Measurements from ENCODE around the gene LPP.

LPP gene

DNA sequence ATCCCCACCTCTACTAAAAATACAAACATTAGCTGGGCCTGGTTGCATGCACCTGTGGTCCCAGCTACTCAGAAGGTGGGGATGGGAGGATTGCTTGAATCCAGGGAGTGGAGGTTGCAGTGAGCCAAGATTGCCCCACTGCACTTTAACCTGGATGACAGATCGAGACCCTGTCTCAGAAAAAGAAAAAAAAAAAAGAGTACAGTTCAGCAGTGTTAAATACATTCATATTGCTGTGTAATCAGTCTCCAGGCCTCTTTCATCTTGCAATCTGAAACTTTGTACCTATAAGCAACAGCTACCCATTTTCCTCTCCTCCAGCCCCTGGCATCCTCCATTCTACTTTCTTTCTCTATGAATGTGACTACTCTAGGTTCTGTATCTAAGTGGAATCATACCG is 61.2 kb downstream of the LPP start:
- no peak overlapping the region for H3K4me2 ChIP-seq (ENCODE audit: low read depth, low read length)
- H3K36me3 ChIP-seq (replicated peaks; ENCODE audit: insufficient read depth, low read length) = no peaks in the 10 kb centered on the region
- no peak overlapping the region for H2AFZ ChIP-seq (ENCODE audit: low read length)
- DNase-seq = no peak
- TF ChIP-seq, protein P1, sequence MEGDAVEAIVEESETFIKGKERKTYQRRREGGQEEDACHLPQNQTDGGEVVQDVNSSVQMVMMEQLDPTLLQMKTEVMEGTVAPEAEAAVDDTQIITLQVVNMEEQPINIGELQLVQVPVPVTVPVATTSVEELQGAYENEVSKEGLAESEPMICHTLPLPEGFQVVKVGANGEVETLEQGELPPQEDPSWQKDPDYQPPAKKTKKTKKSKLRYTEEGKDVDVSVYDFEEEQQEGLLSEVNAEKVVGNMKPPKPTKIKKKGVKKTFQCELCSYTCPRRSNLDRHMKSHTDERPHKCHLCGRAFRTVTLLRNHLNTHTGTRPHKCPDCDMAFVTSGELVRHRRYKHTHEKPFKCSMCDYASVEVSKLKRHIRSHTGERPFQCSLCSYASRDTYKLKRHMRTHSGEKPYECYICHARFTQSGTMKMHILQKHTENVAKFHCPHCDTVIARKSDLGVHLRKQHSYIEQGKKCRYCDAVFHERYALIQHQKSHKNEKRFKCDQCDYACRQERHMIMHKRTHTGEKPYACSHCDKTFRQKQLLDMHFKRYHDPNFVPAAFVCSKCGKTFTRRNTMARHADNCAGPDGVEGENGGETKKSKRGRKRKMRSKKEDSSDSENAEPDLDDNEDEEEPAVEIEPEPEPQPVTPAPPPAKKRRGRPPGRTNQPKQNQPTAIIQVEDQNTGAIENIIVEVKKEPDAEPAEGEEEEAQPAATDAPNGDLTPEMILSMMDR (IDR thresholded peaks at IDR 0.05; ENCODE audit: low read length) = no peak
- TF ChIP-seq EZH2 (optimal IDR thresholded peaks at IDR 0.05; ENCODE audit: low read depth, low read length) (no peak), EZH2phosphoT487 (IDR thresholded peaks at IDR 0.05; ENCODE audit: low read length) (no peak)
- no peak overlapping the region for H3K4me3 ChIP-seq (ENCODE audit: low read length)
- H3K79me2 ChIP-seq (ENCODE audit: low read length) = no peaks in the 10 kb centered on the region
- H3K27me3 ChIP-seq (replicated peaks; ENCODE audit: insufficient read depth, low read length) = no peaks in the 10 kb centered on the region
- H3K9ac ChIP-seq (ENCODE audit: low read length) = no peak overlapping the region
- H3K9me3 ChIP-seq (replicated peaks; ENCODE audit: insufficient read depth, low read length) = no peaks in the 10 kb centered on the region
- no peaks in the 10 kb centered on the region for H3F3A ChIP-seq (ENCODE audit: insufficient read depth, low read length)
- no peaks in the 10 kb centered on the region for H3K9me2 ChIP-seq (replicated peaks; ENCODE audit: insufficient read depth, low read length)
- no peak overlapping the region for H3K27ac ChIP-seq (ENCODE audit: low read length)
- no peaks in the 10 kb centered on the region for H3K4me1 ChIP-seq (ENCODE audit: low read length)
- no peaks in the 10 kb centered on the region for H4K20me1 ChIP-seq (ENCODE audit: insufficient read depth, low read length)

DNA sequence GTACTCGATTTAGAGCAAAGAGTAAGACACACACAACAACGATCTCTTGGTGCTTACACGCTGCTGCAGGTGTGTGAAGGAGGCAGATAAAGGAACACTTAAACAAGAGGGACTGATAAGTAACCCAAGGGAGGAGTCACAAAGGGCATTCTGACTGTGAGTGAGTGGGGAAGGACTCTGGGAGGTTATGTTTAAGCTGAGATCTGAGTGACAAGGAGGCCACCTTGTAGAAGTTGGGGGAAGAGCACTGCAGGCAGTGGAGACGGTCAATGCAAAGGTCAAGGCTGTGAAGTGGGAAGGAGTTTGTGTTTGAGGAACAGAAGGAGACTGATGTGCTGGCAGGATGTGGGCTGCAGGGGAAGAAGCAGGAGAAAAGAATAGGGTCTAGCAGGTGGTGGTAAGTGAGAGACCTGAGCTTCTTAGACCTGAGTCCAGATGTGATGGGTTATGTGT is 63.1 kb downstream of the LPP start:
- Histone ChIP-seq H3K4me3 (ENCODE audit: low read length) (no peak overlapping the region), H3F3A (ENCODE audit: insufficient read depth, low read length) (no peaks in the 10 kb centered on the region), H3K9me2 (replicated peaks; ENCODE audit: insufficient read depth, low read length) (no peaks in the 10 kb centered on the region), H3K9ac (ENCODE audit: low read length) (no peak overlapping the region), H3K27me3 (replicated peaks; ENCODE audit: insufficient read depth, low read length) (no peaks in the 10 kb centered on the region), H4K20me1 (ENCODE audit: insufficient read depth, low read length) (no peaks in the 10 kb centered on the region), H3K36me3 (replicated peaks; ENCODE audit: insufficient read depth, low read length) (no peaks in the 10 kb centered on the region), H2AFZ (ENCODE audit: low read length) (no peak overlapping the region), H3K27ac (ENCODE audit: low read length) (no peak overlapping the region), H3K9me3 (replicated peaks; ENCODE audit: insufficient read depth, low read length) (no peaks in the 10 kb centered on the region), H3K79me2 (ENCODE audit: low read length) (no peaks in the 10 kb centered on the region), H3K4me2 (ENCODE audit: low read depth, low read length) (no peak overlapping the region), H3K4me1 (ENCODE audit: low read length) (no peaks in the 10 kb centered on the region)
- TF ChIP-seq EZH2phosphoT487 (IDR thresholded peaks at IDR 0.05; ENCODE audit: low read length) (no peak), EZH2 (optimal IDR thresholded peaks at IDR 0.05; ENCODE audit: low read depth, low read length) (no peak)
- TF ChIP-seq, protein P1 (IDR thresholded peaks at IDR 0.05; ENCODE audit: low read length) = no peak
- DNase-seq = no peak

DNA sequence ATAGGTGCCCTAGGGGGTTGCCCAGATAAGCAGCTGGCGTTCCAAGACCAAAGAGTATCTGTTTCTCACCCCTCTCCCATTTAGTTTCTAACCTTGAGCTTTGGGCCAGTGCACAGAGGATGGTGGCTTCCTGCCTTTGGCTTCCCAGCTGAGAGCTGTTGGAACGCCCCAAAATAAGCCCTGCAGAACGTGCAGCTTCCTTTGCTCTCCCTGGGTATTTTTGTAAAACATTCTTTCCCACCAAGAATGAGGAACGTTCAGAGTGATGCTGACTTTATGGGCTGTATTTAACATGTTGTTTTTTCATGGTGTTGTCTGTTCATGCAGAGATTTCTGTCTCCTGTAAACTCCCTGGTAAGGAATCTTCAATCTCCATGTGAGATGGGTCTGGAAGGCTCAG is 63.8 kb downstream of the LPP start:
- TF ChIP-seq, protein P1 (IDR thresholded peaks at IDR 0.05; ENCODE audit: low read length) = no peak
- no peak for TF ChIP-seq EZH2 (optimal IDR thresholded peaks at IDR 0.05; ENCODE audit: low read depth, low read length)
- no peak for TF ChIP-seq EZH2phosphoT487 (IDR thresholded peaks at IDR 0.05; ENCODE audit: low read length)
- Histone ChIP-seq H3K9ac (ENCODE audit: low read length) (no peak overlapping the region), H3K4me1 (ENCODE audit: low read length) (no peaks in the 10 kb centered on the region), H3K4me2 (ENCODE audit: low read depth, low read length) (no peak overlapping the region), H3F3A (ENCODE audit: insufficient read depth, low read length) (no peaks in the 10 kb centered on the region), H4K20me1 (ENCODE audit: insufficient read depth, low read length) (no peaks in the 10 kb centered on the region), H3K36me3 (replicated peaks; ENCODE audit: insufficient read depth, low read length) (no peaks in the 10 kb centered on the region), H3K9me2 (replicated peaks; ENCODE audit: insufficient read depth, low read length) (no peaks in the 10 kb centered on the region), H3K79me2 (ENCODE audit: low read length) (no peaks in the 10 kb centered on the region), H3K27ac (ENCODE audit: low read length) (no peak overlapping the region), H3K27me3 (replicated peaks; ENCODE audit: insufficient read depth, low read length) (no peaks in the 10 kb centered on the region), H2AFZ (ENCODE audit: low read length) (no peak overlapping the region), H3K4me3 (ENCODE audit: low read length) (no peak overlapping the region), H3K9me3 (replicated peaks; ENCODE audit: insufficient read depth, low read length) (no peaks in the 10 kb centered on the region)
- DNase-seq = no peak

All from MM.1S (cell line).